ENCODE data around the gene ZNF296.

- no peak for TF ChIP-seq POLR2A (IDR thresholded peaks at IDR 0.05; ENCODE audit: low read length)
- TF ChIP-seq GATA1 (IDR thresholded peaks at IDR 0.05; ENCODE audit: low read depth, low read length), result no peak
Measured at GRCh38 chr19:45063851-45064801, 12.2 kb downstream of the ZNF296 start.

Measured in erythroblast (primary cell).